DOHH2 (cell line): ENCODE data around the gene TRIML2.

Experiments used
- H3F3A ChIP-seq: fragments of 200-600 bp; sonication (generic), shearing (Covaris generic); 2 replicates; pipeline ENCODE4 v1.6.0; 2016; ENCODE audit warnings: antibody characterized with exemption, mild to moderate bottlenecking; ENCODE audit not compliant: control insufficient read depth, insufficient read depth
- H3K27ac ChIP-seq: fragments of 200-600 bp; sonication (generic); 2 replicates; pipeline ENCODE4 v1.5.1; 2014; ENCODE audit warnings: low read depth, mild to moderate bottlenecking, low read length, moderate library complexity
- H3K27me3 ChIP-seq: fragments of 200-600 bp; sonication (generic); 2 replicates; pipeline ENCODE4 v1.6.1; 2014; ENCODE audit warnings: mild to moderate bottlenecking, low read length, mixed read lengths; ENCODE audit not compliant: control insufficient read depth
- H3K36me3 ChIP-seq: fragments of 200-600 bp; sonication (generic); 2 replicates; pipeline ENCODE4 v1.6.1; 2014; ENCODE audit warnings: mild to moderate bottlenecking, low read length, moderate library complexity, mixed read lengths; ENCODE audit not compliant: control insufficient read depth
- H3K4me1 ChIP-seq: fragments of 200-600 bp; sonication (generic); 2 replicates; pipeline ENCODE4 v1.6.1; 2014; ENCODE audit warnings: mild to moderate bottlenecking, low read length, mixed read lengths; ENCODE audit not compliant: control insufficient read depth
- H3K4me2 ChIP-seq: fragments of 200-600 bp; sonication (generic); 2 replicates; pipeline ENCODE4 v1.6.0; 2014; ENCODE audit warnings: mild to moderate bottlenecking, low read length, moderate library complexity
- H3K4me3 ChIP-seq: fragments of 200-600 bp; sonication (generic); 2 replicates; pipeline ENCODE4 v1.5.1; 2014; ENCODE audit warnings: mild to moderate bottlenecking, low read length, mixed read lengths
- H3K79me2 ChIP-seq: fragments of 200-600 bp; sonication (generic); 2 replicates; pipeline ENCODE4 v1.6.1; 2014; ENCODE audit warnings: mild to moderate bottlenecking, low read length, mixed read lengths; ENCODE audit not compliant: control insufficient read depth
- H3K9me2 ChIP-seq: fragments of 200-600 bp; sonication (generic); replicated peaks from 2 replicates; pipeline ENCODE4 v1.6.1; 2014; ENCODE audit warnings: mild to moderate bottlenecking, low read length, mixed read lengths; ENCODE audit not compliant: control insufficient read depth
- H3K9me3 ChIP-seq: fragments of 200-600 bp; sonication (generic); 2 replicates; pipeline ENCODE4 v1.6.1; 2014; ENCODE audit warnings: antibody characterized with exemption, low read length, mixed read lengths; ENCODE audit not compliant: control insufficient read depth, insufficient read depth
- H4K20me1 ChIP-seq: fragments of 200-600 bp; sonication (generic); 2 replicates; pipeline ENCODE4 v1.6.0; 2014; ENCODE audit warnings: low read depth, mild to moderate bottlenecking, antibody characterized with exemption, low read length, moderate library complexity; ENCODE audit not compliant: control insufficient read depth, insufficient read depth
- EZH2phosphoT487 ChIP-seq: fragments of 200-600 bp; sonication (generic); IDR thresholded peaks from 2 replicates; pipeline ENCODE4 v1.6.1; 2017; ENCODE audit warnings: borderline replicate concordance, mild to moderate bottlenecking, antibody characterized with exemption, low read length, moderate library complexity, mixed read lengths
- TF ChIP-seq, protein P1 (sequence below): fragments of 200-600 bp; sonication (generic); IDR thresholded peaks from one replicate; pipeline ENCODE4 v1.5.1; 2014; ENCODE audit warnings: antibody characterized with exemption, mild to moderate bottlenecking, low read depth, low read length; ENCODE audit not compliant: poor library complexity, severe bottlenecking

The TRIML2 gene

DNA sequence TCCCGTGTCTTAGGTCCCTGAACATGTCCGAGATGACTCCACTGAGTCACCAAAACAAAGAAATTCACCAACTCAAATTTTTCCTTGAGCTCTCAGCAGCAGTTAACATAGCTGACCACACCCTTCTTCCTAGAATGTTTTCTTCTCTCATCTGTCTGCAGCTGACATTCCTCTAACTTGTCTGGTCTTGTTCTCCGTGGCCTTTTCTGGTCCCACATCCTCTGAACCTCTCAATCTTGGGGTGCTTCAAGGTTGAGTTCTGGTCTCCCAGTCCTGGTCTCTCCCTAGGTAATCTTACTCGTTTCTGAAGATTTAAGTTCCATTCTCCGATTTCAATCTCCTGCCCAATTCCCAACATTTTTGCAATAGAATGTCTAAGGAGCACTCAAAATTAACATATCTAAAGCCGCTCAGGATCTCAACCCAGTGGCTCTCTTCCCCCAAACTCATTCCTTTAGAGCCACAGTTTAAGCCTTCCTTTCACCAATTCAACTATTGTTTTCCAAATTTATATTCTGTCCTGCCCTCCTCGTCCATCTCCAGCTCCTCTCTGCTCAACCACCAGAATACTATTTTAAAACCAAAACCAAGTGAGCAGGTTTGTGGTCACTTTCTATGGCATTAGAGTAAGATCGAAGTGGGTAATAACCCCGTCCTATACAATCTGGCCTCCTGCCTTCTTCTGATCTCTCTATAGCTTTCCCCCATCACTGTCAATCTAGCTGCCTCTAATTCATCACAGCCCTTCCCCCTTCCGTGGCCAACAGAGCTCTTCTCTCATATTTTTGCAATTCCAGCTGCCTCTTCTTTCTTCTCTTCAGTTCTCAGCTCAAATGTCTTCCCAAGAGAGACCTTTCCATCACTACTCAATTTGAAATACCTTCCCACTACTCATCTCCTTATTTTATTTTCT, 1.2 kb downstream of the TRIML2 start:
- H3K9me3 ChIP-seq = peaks cover 3% of the 10 kb centered on the region; the same call in 1 of the 2 replicates
- no peak for TF ChIP-seq EZH2phosphoT487
- TF ChIP-seq, protein P1, sequence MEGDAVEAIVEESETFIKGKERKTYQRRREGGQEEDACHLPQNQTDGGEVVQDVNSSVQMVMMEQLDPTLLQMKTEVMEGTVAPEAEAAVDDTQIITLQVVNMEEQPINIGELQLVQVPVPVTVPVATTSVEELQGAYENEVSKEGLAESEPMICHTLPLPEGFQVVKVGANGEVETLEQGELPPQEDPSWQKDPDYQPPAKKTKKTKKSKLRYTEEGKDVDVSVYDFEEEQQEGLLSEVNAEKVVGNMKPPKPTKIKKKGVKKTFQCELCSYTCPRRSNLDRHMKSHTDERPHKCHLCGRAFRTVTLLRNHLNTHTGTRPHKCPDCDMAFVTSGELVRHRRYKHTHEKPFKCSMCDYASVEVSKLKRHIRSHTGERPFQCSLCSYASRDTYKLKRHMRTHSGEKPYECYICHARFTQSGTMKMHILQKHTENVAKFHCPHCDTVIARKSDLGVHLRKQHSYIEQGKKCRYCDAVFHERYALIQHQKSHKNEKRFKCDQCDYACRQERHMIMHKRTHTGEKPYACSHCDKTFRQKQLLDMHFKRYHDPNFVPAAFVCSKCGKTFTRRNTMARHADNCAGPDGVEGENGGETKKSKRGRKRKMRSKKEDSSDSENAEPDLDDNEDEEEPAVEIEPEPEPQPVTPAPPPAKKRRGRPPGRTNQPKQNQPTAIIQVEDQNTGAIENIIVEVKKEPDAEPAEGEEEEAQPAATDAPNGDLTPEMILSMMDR = no peak
- no peaks in the 10 kb centered on the region for H4K20me1 ChIP-seq
- H3K36me3 ChIP-seq = no peaks in the 10 kb centered on the region
- no peaks in the 10 kb centered on the region for H3K9me2 ChIP-seq
- H3K27ac ChIP-seq = no peak overlapping the region
- H3K4me3 ChIP-seq = no peak overlapping the region
- H3K27me3 ChIP-seq = no peaks in the 10 kb centered on the region
- no peaks in the 10 kb centered on the region for H3F3A ChIP-seq
- H3K79me2 ChIP-seq = no peaks in the 10 kb centered on the region
- no peak overlapping the region for H3K4me2 ChIP-seq
- H3K4me1 ChIP-seq = no peaks in the 10 kb centered on the region

DNA sequence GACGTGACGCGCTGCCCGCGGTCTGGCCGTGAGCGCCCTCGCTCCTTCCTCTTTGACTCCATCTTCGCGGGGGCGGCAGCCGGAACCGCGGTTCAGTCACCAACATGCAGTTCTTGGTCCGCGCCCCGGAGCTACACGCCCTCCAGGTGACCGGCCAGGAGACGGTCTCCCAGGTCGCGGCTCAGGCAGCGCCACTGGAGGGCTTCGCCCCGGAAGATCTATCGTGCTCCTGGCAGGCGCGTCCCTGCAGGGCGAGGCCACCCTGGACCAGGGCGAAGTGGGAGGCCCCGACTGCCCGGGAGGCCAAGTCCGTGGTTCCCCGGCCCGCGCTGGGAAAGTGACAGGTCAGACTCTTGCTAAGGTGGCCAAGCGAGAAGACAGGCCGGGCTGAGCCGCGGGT, 2.9 kb downstream of the TRIML2 start:
- Histone ChIP-seq H3K9me2 (no peaks in the 10 kb centered on the region), H3K27ac (no peak overlapping the region), H3K27me3 (no peaks in the 10 kb centered on the region), H3K4me2 (no peak overlapping the region), H3K4me1 (no peaks in the 10 kb centered on the region), H3K4me3 (no peak overlapping the region), H3K79me2 (no peaks in the 10 kb centered on the region), H3F3A (no peaks in the 10 kb centered on the region), H4K20me1 (no peaks in the 10 kb centered on the region), H3K9me3 (no peaks in the 10 kb centered on the region; the same call in 1 of the 2 replicates), H3K36me3 (no peaks in the 10 kb centered on the region)
- TF ChIP-seq EZH2phosphoT487 = no peak
- TF ChIP-seq, protein P1 = no peak

DNA sequence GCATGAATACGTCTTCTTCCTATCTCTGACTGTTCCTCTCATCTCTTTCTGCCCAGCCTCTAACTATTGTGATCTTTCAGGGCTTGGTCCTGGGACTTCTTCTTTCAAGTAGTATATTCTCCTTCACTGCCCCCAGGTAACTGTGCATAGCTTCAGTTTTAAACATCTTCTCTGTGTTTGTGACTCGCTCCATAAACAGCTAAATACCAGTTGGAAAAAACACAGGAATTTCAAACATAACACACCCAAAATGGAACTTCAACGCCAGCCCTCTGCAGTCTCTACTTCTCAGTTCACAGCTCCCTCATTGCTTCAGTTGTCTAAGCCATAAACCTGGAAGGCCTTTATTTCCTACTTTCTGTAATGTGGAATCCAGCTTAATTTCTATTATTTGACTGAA, 16.6 kb downstream of the TRIML2 start:
- Histone ChIP-seq H3K36me3 (no peaks in the 10 kb centered on the region), H3K4me1 (no peaks in the 10 kb centered on the region), H3F3A (no peaks in the 10 kb centered on the region)

More for the DNA sequence above, 16.6 kb downstream of the TRIML2 start:
- Histone ChIP-seq H3K27me3 (no peaks in the 10 kb centered on the region), H3K79me2 (no peaks in the 10 kb centered on the region), H3K4me3 (no peak overlapping the region), H3K9me3 (peaks cover 8% of the 10 kb centered on the region; the same call in 1 of the 2 replicates), H4K20me1 (no peaks in the 10 kb centered on the region), H3K4me2 (no peak overlapping the region), H3K9me2 (no peaks in the 10 kb centered on the region), H3K27ac (no peak overlapping the region)
- TF ChIP-seq EZH2phosphoT487 = no peak
- TF ChIP-seq, protein P1 = no peak
